ENCODE data around the gene ERICH2.

ERICH2 gene

GRCh38 chr2:170831115-170831514 lies 60.9 kb downstream of the ERICH2 start:
- H3F3A ChIP-seq (ENCODE audit: insufficient read depth, low read length) = no peaks in the 10 kb centered on the region
- H3K27ac ChIP-seq (ENCODE audit: low read length) = no peak overlapping the region
- no peaks in the 10 kb centered on the region for H3K9me2 ChIP-seq (replicated peaks; ENCODE audit: insufficient read depth, low read length)
- TF ChIP-seq EZH2phosphoT487 (IDR thresholded peaks at IDR 0.05; ENCODE audit: low read length) (no peak), EZH2 (optimal IDR thresholded peaks at IDR 0.05; ENCODE audit: low read depth, low read length) (no peak), CTCF (IDR thresholded peaks at IDR 0.05; ENCODE audit: low read length) (no peak)
- no peaks in the 10 kb centered on the region for H4K20me1 ChIP-seq (ENCODE audit: insufficient read depth, low read length)
- H2AFZ ChIP-seq (ENCODE audit: low read length) = no peak overlapping the region
- H3K4me3 ChIP-seq (ENCODE audit: low read length) = no peak overlapping the region
- peaks cover 8% of the 10 kb centered on the region for H3K27me3 ChIP-seq (replicated peaks; ENCODE audit: insufficient read depth, low read length)
- no peaks in the 10 kb centered on the region for H3K36me3 ChIP-seq (replicated peaks; ENCODE audit: insufficient read depth, low read length)
- H3K4me2 ChIP-seq (ENCODE audit: low read depth, low read length) = no peak overlapping the region
- H3K79me2 ChIP-seq (ENCODE audit: low read length) = no peaks in the 10 kb centered on the region
- no peaks in the 10 kb centered on the region for H3K4me1 ChIP-seq (ENCODE audit: low read length)
- no peak for DNase-seq
- H3K9ac ChIP-seq (ENCODE audit: low read length) = no peak overlapping the region
- no peaks in the 10 kb centered on the region for H3K9me3 ChIP-seq (replicated peaks; ENCODE audit: insufficient read depth, low read length)

GRCh38 chr2:170836027-170836426 lies 65.8 kb downstream of the ERICH2 start:
- H3K9ac ChIP-seq (ENCODE audit: low read length) = no peak overlapping the region
- no peak overlapping the region for H2AFZ ChIP-seq (ENCODE audit: low read length)
- no peak overlapping the region for H3K4me2 ChIP-seq (ENCODE audit: low read depth, low read length)
- no peaks in the 10 kb centered on the region for H4K20me1 ChIP-seq (ENCODE audit: insufficient read depth, low read length)
- no peaks in the 10 kb centered on the region for H3K9me2 ChIP-seq (replicated peaks; ENCODE audit: insufficient read depth, low read length)
- no peaks in the 10 kb centered on the region for H3K27me3 ChIP-seq (replicated peaks; ENCODE audit: insufficient read depth, low read length)
- H3K79me2 ChIP-seq (ENCODE audit: low read length) = no peaks in the 10 kb centered on the region
- no peak overlapping the region for H3K4me3 ChIP-seq (ENCODE audit: low read length)
- no peak overlapping the region for H3K27ac ChIP-seq (ENCODE audit: low read length)
- H3F3A ChIP-seq (ENCODE audit: insufficient read depth, low read length) = no peaks in the 10 kb centered on the region
- TF ChIP-seq EZH2 (optimal IDR thresholded peaks at IDR 0.05; ENCODE audit: low read depth, low read length) (no peak), EZH2phosphoT487 (IDR thresholded peaks at IDR 0.05; ENCODE audit: low read length) (no peak), CTCF (IDR thresholded peaks at IDR 0.05; ENCODE audit: low read length) (no peak)
- DNase-seq = no peak
- no peaks in the 10 kb centered on the region for H3K9me3 ChIP-seq (replicated peaks; ENCODE audit: insufficient read depth, low read length)
- no peaks in the 10 kb centered on the region for H3K4me1 ChIP-seq (ENCODE audit: low read length)
- H3K36me3 ChIP-seq (replicated peaks; ENCODE audit: insufficient read depth, low read length) = no peaks in the 10 kb centered on the region

GRCh38 chr2:170840717-170841210 lies 70.6 kb downstream of the ERICH2 start:
- Histone ChIP-seq H3K36me3 (replicated peaks; ENCODE audit: insufficient read depth, low read length) (no peaks in the 10 kb centered on the region), H4K20me1 (ENCODE audit: insufficient read depth, low read length) (no peaks in the 10 kb centered on the region), H3K79me2 (ENCODE audit: low read length) (no peaks in the 10 kb centered on the region), H3K9me2 (replicated peaks; ENCODE audit: insufficient read depth, low read length) (no peaks in the 10 kb centered on the region), H3K27me3 (replicated peaks; ENCODE audit: insufficient read depth, low read length) (no peaks in the 10 kb centered on the region), H3K4me1 (ENCODE audit: low read length) (peaks cover 8% of the 10 kb centered on the region), H3K9me3 (replicated peaks; ENCODE audit: insufficient read depth, low read length) (no peaks in the 10 kb centered on the region), H3F3A (ENCODE audit: insufficient read depth, low read length) (no peaks in the 10 kb centered on the region), H3K27ac (ENCODE audit: low read length) (no peak overlapping the region), H3K4me2 (ENCODE audit: low read depth, low read length) (no peak overlapping the region), H3K4me3 (ENCODE audit: low read length) (no peak overlapping the region), H3K9ac (ENCODE audit: low read length) (no peak overlapping the region), H2AFZ (ENCODE audit: low read length) (no peak overlapping the region)
- TF ChIP-seq EZH2 (optimal IDR thresholded peaks at IDR 0.05; ENCODE audit: low read depth, low read length) (no peak), EZH2phosphoT487 (IDR thresholded peaks at IDR 0.05; ENCODE audit: low read length) (no peak), CTCF (IDR thresholded peaks at IDR 0.05; ENCODE audit: low read length) (no peak)
- DNase-seq = no peak
